Mucosa of gallbladder (tissue), 1 donor: ENCODE results near the gene DLX3. TPM values are rescaled to one million over a fixed set of nuclear protein-coding genes. Genes with fewer than 3 reads are reported as not detected.

Experiments
- DNase-seq: peaks from one replicate; pipeline ENCODE4 v3.0.0-alpha.2; 2020; ENCODE audit warnings: low spot score
- total RNA-seq: library from RNA; stranded (reverse); gene quantifications from one replicate; pipeline ENCODE4 v1.2.1, GENCODE V29; 2021
- donor health status: DM: no; HTN: no; CAD: no.

DLX3 gene
- total RNA-seq, 1 donor from 2014 or later: 0.26 TPM

DNA sequence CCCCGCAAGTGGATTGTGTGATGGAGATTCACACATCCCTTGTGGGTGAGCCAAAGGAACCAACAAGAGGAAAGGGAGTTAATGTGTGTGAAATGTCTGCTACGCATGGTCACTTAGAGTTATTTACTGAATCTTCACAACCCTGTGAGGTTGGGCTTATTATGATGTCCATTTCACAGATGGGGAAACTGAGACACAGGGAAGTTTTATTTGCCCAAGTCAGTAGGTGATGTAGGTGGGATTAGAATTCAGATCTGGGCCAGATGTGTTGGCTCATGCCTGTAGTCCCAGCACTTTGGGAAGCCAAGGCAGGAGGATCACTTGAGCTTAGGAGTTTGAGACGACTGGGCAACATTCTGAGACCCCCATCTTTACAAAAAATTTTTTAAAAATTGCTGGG, 37.7 kb downstream of the DLX3 start:
- no peak for DNase-seq

DNA sequence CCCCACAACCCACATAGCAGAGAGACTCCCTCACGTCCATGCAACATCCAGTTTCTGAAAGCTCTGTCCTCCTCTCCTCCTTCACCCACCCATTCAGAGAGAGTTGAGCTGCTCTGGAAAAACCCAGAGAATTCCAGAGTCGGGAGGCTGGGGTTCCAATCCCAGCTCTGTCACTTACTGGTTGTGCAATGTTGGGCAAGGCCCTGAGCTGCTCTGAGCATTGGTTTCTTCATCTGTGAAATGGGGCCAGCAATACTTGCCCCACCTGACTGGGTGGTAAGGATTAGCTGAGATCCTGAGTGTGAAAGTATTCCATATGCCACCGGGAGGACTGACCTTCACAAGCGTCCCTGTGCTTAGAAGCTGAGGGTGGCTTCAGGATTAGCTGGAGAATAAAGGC, 38.2 kb downstream of the DLX3 start:
- DNase-seq: no peak

GRCh38 chr17:49955157-49955556, 39.9 kb downstream of the DLX3 start:
- DNase-seq: no peak

DNA sequence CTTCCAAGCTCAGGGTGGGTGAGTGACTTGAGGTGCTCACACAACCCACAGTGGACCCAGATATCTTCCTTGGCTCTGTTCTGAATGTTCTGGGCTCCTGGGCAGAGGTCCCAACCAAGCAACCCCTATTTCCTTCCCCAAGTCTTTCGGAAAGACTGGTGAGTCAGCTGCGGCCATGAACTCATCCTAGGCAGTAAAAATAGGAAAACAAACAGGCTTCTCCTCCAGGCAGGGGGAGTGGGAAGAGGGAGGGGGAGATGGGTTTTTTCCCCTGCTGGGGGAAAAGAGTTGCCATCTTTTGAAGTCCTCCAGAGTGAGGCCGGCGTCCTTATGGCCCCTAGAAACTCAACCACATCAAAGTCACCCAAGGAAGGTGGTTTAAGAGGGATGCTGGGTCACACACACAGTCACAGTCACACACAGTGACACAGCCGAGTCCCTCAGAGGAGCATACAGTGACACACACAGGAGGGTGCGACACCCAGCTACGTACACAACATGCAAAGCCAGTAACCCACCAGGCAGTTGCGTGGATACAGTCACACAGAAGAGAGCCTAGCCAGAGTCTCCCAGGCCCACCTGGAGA, 42.0 kb downstream of the DLX3 start:
- DNase-seq: no peak

- DNase-seq: peak; percentile 80
Observed at GRCh38 chr17:49952209-49952911, 42.7 kb downstream of the DLX3 start.

- DNase-seq: no peak
Observed at GRCh38 chr17:49951362-49952082, 43.5 kb downstream of the DLX3 start.

GRCh38 chr17:49949634-49950033, 45.4 kb downstream of the DLX3 start:
- no peak for DNase-seq

DNA sequence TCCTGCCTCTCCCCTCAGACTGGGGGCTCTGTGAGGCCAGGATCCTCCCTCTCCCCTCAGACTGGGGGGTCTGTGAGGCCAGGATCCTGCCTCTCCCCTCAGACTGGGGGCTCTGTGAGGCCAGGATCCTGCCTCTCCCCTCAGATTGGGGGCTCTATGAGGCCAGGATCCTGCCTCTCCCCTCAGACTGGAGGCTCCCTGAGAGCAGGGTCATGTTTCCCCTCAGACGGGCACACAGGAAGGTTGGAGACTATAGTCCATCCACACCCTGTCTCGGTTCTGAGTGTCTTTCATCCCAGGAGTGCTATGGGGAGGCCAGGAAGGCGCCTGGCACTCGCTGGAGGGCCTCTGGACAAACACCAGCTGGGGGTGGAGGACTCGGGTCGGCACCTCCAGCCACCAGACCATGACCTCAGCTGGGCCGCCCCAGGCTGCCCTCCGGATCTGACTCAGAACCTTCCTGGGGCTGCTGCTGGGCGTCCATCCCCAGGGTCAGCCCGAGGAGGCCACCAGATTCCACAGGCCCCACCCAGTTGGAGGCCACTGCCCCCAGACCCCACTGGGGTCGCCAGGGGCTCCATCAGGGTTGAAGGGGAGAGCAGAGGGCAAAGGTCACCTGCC, 48.0 kb downstream of the DLX3 start:
- DNase-seq: no peak

- no peak for DNase-seq
Observed at GRCh38 chr17:49946208-49946607, 48.8 kb downstream of the DLX3 start.

DNA sequence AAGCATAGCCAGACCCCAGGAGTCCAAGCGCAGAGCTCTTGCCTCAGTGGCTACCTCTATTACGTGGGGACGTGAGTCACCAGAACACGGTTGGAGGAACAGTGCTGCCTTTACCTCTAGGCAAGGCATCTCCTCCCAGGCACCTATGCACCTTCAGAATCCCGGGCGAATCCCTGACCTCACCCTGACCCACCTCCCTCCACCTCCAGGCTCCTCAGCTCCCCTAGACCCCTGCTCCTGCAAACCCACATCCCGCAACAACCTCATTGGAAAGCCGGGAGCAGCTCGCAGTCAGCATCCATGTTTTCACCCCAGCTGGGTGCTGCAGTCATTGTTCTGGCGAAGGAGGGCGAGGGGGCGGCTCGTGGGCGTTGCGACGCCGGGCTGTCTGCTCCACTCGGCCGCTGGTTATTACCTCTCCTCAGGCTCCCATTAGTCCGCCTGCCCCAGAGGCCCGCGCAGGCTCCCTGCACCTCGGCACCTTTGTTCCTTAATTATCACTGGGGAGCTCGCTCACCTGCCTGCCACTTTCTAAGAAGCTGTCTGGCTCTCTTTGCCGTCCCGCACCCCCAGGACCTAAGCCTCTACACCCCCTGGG, 50.7 kb downstream of the DLX3 start:
- DNase-seq: no peak

DNA sequence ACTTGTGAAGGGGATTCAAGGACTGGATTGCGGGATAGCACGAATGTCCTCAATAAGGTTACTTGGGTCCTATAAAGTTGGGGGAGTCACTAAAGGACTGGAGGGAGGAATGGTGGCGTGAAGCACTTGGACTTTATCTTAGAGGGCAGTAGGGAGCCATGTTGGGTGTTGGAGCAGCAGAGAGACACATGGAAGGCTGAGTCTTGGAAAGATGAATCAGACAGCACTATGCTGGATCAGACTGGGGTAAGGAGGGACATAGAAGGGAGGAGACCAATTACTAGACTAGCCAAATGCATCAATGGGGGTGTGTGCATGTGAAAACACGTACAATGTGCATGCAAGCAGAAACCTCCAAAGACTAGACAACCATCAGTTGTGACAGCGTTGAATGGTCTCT, 52.1 kb downstream of the DLX3 start:
- DNase-seq: no peak

- DNase-seq: no peak
Observed at GRCh38 chr17:49941427-49941826, 53.6 kb downstream of the DLX3 start.

Other genes starting within 250 kb of the DLX3 start
- 14.2 TPM for gene FAM117A, start 231.1 kb downstream of the DLX3 start, total RNA-seq
- gene KAT7, start 206.5 kb downstream of the DLX3 start, total RNA-seq: 63.8 TPM
- not detected for gene TAC4, start 147.2 kb downstream of the DLX3 start, total RNA-seq
- not detected for gene DLX4, start 26.0 kb downstream of the DLX3 start, total RNA-seq
- 134 TPM for gene ITGA3, start 60.9 kb upstream of the DLX3 start, total RNA-seq
- gene PDK2, start 100.1 kb upstream of the DLX3 start, total RNA-seq: 64.7 TPM
- gene SAMD14, start 134.9 kb upstream of the DLX3 start, total RNA-seq: 8.8 TPM
- 61.5 TPM for gene PPP1R9B, start 155.5 kb upstream of the DLX3 start, total RNA-seq
- gene SGCA, start 170.8 kb upstream of the DLX3 start, total RNA-seq: 23.5 TPM
- gene COL1A1, start 206.4 kb upstream of the DLX3 start, total RNA-seq: 421 TPM